A673 (cell line): ENCODE data around the gene MOSPD3. TPM values are rescaled to one million over a fixed set of nuclear protein-coding genes. Genes with fewer than 3 reads are reported as not detected.

Experiments
- BruUV-seq: library from RNA; stranded (reverse); fragments of 400-500 nt; replicated peaks from 2 replicates; lab custom pipeline; 2021; lab: Mats Ljungman, UMichigan
- CTCF ChIA-PET: fragments of 300-600 bp; sonication (Branson Sonifier 250); formaldehyde crosslinking; loops from one replicate; lab custom pipeline; 2022; ENCODE audit warnings: antibody characterized with exemption; lab: Charles Lee
- POLR2A ChIA-PET: fragments of 300-600 bp; sonication (Branson Sonifier 250); formaldehyde crosslinking; loops from one replicate; lab custom pipeline; 2022; ENCODE audit warnings: antibody characterized with exemption; ENCODE audit not compliant: low non-redundant PET; lab: Charles Lee
- DNase-seq: peaks from one replicate; pipeline ENCODE4 v3.0.0-alpha.2; 2015; ENCODE audit warnings: low spot score
- H3K27ac ChIP-seq: fragments of 200-600 bp; sonication (generic); 2 replicates; pipeline ENCODE4 v1.5.1; 2016; ENCODE audit warnings: mixed run types, low read depth, mild to moderate bottlenecking, mixed read lengths, antibody characterized with exemption, low read length; ENCODE audit not compliant: poor library complexity, severe bottlenecking
- H3K27me3 ChIP-seq: fragments of 200-600 bp; sonication (generic); replicated peaks from 2 replicates; pipeline ENCODE4 v1.6.1; 2017; ENCODE audit warnings: mixed run types, low read depth, mild to moderate bottlenecking, mixed read lengths, antibody characterized with exemption, low read length; ENCODE audit not compliant: insufficient read depth, poor library complexity
- H3K36me3 ChIP-seq: fragments of 200-600 bp; sonication (generic); 2 replicates; pipeline ENCODE4 v1.6.1; 2016; ENCODE audit warnings: mixed run types, mild to moderate bottlenecking, mixed read lengths, antibody characterized with exemption, low read length; ENCODE audit not compliant: insufficient read depth, poor library complexity, severe bottlenecking
- H3K4me1 ChIP-seq: fragments of 200-600 bp; sonication (generic); 2 replicates; pipeline ENCODE4 v1.6.1; 2017; ENCODE audit warnings: mixed run types, mild to moderate bottlenecking, mixed read lengths, antibody characterized with exemption, low read length; ENCODE audit not compliant: insufficient read depth, poor library complexity, severe bottlenecking
- H3K4me3 ChIP-seq: fragments of 200-600 bp; sonication (generic); 2 replicates; pipeline ENCODE4 v1.5.1; 2016; ENCODE audit warnings: low read depth, mixed run types, mild to moderate bottlenecking, mixed read lengths, low read length; ENCODE audit not compliant: poor library complexity, severe bottlenecking
- H3K9me3 ChIP-seq: fragments of 200-600 bp; sonication (generic); 2 replicates; pipeline ENCODE4 v1.6.1; 2016; ENCODE audit warnings: mixed run types, low read depth, mild to moderate bottlenecking, mixed read lengths, antibody characterized with exemption, low read length; ENCODE audit not compliant: poor library complexity, severe bottlenecking
- CTCF ChIP-seq: fragments of 300-800, 200-600 bp; sonication (generic); conservative IDR thresholded peaks from 2 replicates; pipeline ENCODE4 v1.5.1; 2017; ENCODE audit warnings: low read depth, mild to moderate bottlenecking, antibody characterized with exemption, low read length, moderate library complexity, mixed read lengths
- EZH2 ChIP-seq: fragments of 200-600 bp; sonication (generic); IDR thresholded peaks from 2 replicates; pipeline ENCODE4 v1.6.1; 2017; ENCODE audit warnings: borderline replicate concordance, low read depth, mild to moderate bottlenecking, mixed read lengths, antibody characterized with exemption, low read length; ENCODE audit not compliant: poor library complexity, severe bottlenecking
- intact Hi-C: fragments of 100-400 bp; cut with micrococcal nuclease; formaldehyde crosslinking; loops from one replicate; pipeline ENCODE4 v1.10.0; 2022; ENCODE audit not compliant: unreplicated experiment
- total RNA-seq: library from RNA; stranded (reverse); gene quantifications from 2 replicates; pipeline ENCODE4 v1.2.3, GENCODE V29; 2021

The MOSPD3 gene
- total RNA-seq, 1 experiment from 2014 or later: 17.3 TPM

DNA sequence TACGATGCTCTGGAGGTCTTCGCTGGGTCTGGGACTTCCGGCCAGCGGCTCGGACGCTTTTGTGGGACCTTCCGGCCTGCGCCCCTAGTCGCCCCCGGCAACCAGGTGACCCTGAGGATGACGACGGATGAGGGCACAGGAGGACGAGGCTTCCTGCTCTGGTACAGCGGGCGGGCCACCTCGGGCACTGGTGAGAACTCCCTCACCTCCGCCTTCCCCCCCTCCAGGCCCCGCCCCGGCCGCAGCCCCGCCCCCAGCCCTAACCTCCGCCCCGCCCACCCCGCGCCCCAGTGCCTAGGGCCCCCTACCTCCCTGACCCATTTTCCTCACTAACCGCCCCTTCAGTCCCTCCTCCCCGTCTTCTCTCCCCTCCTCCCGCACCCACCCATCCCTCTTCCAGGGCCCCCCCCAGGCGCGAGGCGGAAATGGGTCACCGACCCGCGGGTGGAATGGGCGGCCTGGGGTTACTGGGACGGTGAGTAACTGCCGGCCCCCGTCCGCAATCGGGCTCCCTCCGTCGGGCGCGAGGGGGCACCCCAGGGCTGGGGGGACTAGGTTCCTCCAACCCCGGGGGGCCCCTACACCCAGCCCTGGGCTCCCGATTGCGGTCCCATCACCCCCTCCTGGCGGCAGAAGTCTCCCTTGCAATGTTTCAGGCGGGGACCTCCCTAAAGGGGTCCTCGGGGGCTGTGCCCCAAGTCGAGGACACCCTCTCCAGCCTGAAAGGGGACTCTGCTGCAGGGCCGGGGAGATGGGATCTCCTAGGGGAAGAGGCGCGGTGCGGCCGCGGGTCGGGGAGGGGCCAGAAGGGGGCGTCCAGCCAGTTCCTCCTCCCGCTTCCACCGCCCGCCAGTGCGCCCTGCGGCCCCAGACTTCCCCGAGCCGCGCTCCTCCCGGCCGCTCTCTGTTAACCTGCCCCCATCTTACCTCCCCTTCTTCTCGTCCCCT lies 8.0 kb upstream of the MOSPD3 start:
- peak; percentile 64 for DNase-seq
- BruUV-seq: no TSS peak
- Histone ChIP-seq H3K9me3 (no peaks in the 10 kb centered on the region), H3K4me3 (peak overlapping the region; percentile 69), H3K36me3 (peaks cover 3% of the 10 kb centered on the region), H3K27me3 (no peaks in the 10 kb centered on the region), H3K4me1 (peaks cover 13% of the 10 kb centered on the region), H3K27ac (peak overlapping the region; percentile 62)
- intact Hi-C loops: loop anchor here (5.0 kb wide), 1 partner anchor 88 kb away; the partner anchor contains the start of gene GIGYF1
- TF ChIP-seq CTCF (peak; percentile 54), EZH2 (no peak)
- ChIA-PET POLR2A (interaction anchor here (0.9 kb wide), 1 partner anchor 18 kb away, joined by 3 read pairs; the partner anchor contains the start of gene FBXO24), CTCF (no interaction called here)

DNA sequence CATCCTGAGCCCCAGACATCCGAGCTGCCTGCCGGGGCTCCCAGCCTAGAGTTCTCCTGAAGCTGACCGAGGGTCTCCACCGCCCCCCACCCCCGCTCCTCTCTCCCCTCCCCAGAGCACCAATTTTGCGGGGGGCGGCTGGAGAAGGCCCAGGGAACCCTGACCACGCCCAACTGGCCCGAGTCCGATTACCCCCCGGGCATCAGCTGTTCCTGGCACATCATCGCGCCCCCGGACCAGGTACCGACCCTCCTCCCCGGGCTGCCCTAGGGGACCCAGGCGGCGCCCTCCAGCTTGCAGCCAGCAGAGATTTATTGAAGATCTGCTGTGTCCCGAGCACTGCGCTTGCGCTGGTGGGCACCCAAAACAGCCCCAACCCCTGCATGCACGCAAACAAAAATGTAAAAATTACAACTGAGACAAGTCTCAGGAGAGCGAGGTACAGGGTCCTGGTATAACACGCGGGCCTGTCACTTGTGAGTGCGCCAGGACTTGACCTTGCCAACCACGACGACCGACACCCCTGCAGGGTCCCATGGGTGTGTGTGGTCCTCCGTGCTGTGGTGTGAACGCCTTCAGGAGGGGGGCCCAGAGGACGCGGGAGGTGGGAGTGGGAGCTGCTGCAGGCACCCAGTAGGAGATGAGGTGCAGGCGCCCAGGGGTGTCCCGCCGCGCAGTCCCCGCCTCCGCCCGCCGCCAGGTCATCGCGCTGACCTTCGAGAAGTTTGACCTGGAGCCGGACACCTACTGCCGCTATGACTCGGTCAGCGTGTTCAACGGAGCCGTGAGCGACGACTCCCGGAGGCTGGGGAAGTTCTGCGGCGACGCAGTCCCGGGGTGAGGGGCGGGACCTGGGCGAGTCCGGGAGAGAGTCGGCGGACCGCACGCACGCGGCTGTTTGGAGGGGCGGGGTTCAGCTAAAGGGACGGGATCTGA lies 7.1 kb upstream of the MOSPD3 start:
- no peak for DNase-seq
- ChIA-PET CTCF (no interaction called here), POLR2A (no interaction called here)
- no peaks in the 10 kb centered on the region for H3K9me3 ChIP-seq
- BruUV-seq: no TSS peak
- no peak for TF ChIP-seq EZH2
- TF ChIP-seq CTCF: no peak
- intact Hi-C loops: loop anchor here (5.0 kb wide), 1 partner anchor 87 kb away; the partner anchor contains the start of gene GIGYF1
- peaks cover 13% of the 10 kb centered on the region for H3K4me1 ChIP-seq
- H3K27ac ChIP-seq: peak overlapping the region; percentile 62
- peak overlapping the region; percentile 69 for H3K4me3 ChIP-seq
- no peaks in the 10 kb centered on the region for H3K27me3 ChIP-seq
- peaks cover 3% of the 10 kb centered on the region for H3K36me3 ChIP-seq

GRCh38 chr7:100606313-100606712 lies 6.0 kb upstream of the MOSPD3 start:
- CTCF ChIA-PET: no interaction called here
- TF ChIP-seq CTCF (no peak), EZH2 (no peak)
- peaks cover 3% of the 10 kb centered on the region for H3K36me3 ChIP-seq
- H3K27ac ChIP-seq: no peak overlapping the region
- no peak for DNase-seq
- intact Hi-C loops: no loop called here
- POLR2A ChIA-PET: no interaction called here
- BruUV-seq: no TSS peak
- H3K27me3 ChIP-seq: no peaks in the 10 kb centered on the region
- no peak overlapping the region for H3K4me3 ChIP-seq
- H3K4me1 ChIP-seq: peaks cover 13% of the 10 kb centered on the region
- no peaks in the 10 kb centered on the region for H3K9me3 ChIP-seq
